Amniotic epithelial cell (primary cell): ENCODE results near the gene CCSER2.

ENCODE experiments used
- DNase-seq: peaks from one replicate; pipeline ENCODE4 v3.0.0-alpha.2; 2010; ENCODE audit warnings: low read depth

The CCSER2 gene

DNA sequence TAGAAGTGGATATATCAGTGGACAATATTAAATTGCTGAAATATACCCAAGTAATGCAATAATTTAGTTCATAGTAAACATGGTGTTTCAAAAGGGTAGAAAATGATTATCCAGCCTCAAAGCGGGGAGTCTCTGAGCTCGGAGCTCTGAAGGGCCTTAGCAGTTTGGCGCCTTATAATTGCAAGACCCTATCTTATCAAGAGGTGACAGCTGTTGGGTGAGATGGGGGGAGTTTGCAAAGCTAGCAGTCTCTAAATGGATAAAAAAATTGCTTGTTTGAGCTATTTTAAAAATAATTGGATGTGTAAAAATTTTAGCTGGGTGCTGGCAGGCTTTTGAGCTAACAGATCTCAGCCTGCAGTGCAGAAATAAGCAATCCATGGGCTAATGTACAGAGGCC lies 219.2 kb downstream of the CCSER2 start:
- no peak for DNase-seq

DNA sequence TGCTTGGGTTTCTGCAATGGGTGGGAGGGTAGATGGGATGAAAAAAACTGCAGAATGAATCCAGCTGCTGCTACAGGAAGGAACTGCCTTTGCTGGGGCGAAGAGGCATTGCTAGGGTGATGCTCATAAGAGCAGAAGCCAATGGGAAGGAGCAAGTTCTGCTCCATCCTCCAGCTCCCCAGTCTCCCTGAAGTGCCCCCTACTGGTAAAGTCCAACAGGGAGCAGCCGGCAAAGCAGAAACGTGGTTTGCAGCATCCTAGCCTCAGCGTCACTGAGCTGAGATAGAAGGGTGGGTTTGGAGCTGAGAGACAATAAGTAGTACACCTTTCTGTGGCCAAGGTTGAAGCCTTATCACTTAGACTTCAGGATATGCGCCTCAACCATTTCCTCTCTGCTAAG lies 220.5 kb downstream of the CCSER2 start:
- no peak for DNase-seq

DNA sequence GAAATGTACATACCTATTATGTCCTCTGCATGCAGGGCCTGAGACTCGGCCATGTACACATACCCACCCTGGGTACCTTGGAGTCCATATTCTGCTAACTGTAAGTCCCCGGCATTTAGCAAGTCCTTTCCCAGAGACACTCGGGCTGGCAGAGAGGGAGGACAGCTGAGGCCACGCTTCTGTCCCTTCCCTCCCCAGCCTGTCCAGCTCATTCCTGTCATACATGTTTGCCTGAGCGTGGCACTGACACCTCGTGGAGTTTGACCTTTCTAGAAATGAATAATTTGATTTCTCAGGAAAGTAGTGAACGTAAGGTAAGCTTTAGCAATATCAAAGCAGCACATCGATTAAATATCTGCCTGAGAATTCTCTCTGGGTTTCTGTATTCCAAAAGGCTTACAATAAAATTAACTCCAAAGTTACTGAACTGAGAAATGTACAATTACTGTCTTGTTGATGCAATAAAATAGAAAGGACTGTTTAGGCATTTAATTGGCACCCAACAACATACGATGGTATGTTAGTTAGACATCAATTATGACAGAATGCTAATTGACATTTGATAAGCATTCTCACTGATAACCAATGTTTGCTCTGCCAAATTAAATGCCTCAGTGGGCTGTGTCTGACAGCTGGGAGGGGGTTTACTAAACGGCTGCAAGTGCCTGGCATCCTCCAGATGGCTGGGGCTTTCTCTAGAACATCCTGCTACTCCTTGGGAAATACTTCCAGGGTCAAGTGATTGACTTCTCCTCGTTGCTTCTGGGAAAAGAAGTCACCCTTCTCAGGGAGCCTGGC lies 221.2 kb downstream of the CCSER2 start:
- no peak for DNase-seq

DNA sequence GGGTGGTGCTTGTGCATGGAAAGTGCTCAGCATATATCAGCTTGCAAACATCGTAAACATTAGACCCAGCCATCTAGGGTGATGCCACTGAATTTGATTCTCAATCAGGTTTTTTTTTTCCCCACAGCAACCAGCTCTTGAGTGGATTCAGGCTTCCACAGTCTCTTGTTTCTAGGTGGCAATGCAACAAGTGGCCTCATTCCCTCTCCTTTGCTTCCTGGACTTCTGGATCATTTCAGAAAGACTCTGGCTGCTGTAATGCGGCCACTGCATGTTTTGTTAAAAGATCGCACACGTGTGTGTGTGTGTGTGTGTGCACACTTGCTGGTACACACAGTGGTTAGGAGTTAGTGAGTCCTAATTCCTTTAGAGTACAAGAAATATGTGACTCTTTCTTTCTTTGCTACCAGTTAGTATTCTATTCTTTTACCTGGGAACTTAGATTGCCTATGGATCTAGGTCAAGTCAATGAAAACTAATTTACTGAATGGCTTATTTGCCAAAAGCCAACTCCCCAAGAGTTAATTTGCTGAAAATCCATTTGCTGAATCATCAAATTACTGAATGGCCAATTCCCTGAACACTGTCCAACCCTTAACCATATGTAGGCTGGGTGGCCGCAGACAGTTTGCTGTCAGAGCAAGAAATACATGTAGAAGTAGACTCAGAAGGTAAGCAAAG lies 222.5 kb downstream of the CCSER2 start:
- no peak for DNase-seq

DNA sequence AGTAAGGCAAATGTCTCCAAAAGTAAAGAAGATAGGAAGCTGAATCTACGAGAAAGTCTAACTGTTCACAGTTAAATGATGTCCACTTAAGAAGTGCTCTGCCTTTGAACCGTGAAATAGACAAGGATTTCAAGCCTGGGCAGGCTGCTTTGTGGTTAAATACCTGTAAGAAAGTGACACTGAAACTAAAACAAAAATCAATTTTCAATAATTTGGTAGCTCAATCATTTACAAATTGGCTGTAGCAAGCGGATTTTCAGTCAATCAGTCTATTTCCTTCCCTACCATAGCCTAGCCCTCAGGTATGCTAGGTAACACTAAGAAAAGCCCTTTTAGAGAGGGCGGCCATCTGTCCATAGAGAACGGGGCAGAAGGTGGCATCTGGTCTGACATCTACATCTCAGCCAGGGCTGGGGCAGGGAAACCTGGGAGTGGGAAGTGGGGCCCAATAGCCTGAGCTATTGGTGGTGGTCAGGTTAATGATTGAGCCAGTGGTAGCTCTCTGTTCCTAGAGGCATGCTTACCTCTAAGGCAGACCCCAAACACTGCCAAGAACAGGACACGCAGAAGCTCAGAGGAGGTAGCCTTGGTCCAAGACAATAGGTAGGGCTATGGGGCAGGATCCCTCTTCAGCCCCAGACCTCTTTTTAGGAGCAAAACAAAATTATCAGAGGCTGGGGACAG lies 223.2 kb downstream of the CCSER2 start:
- DNase-seq, result no peak

DNA sequence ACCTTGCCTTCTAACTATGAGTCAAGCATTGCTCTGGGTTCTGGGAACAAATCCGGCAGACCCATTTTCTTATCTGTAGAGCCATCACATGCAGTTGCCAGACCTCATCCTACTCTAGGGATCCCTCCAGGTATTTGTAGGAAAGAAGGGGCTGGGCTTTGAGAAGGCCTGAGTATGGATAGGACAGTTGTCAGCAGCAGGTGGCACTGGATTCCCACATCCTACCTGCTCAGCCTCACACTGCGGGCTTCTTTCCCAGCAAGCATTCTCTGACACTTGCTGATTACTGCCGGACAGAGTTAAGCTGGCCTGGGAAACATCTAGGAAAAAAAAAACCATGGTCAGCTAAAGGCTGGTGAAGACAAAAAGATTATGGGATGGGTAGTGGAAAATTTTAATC lies 224.1 kb downstream of the CCSER2 start:
- no peak for DNase-seq

DNA sequence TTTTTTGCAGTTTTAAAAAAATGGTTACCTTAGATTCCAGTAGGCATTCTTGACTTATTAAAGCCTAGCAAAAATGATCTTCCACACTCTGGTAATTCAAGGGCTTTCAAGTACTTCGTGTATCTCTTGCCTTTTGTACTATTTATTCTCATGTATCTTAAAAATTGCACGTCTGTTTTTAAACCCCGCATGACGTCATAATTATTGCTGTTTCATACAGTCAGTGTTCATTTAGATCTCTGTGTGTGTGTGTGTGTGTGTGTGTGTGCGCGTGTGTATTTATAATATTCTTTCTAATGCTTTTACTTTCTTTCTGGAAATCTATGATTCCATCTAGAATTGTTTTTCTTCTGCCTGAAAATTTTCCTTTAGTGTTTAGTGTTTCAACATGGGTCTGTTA lies 234.2 kb downstream of the CCSER2 start:
- no peak for DNase-seq

DNA sequence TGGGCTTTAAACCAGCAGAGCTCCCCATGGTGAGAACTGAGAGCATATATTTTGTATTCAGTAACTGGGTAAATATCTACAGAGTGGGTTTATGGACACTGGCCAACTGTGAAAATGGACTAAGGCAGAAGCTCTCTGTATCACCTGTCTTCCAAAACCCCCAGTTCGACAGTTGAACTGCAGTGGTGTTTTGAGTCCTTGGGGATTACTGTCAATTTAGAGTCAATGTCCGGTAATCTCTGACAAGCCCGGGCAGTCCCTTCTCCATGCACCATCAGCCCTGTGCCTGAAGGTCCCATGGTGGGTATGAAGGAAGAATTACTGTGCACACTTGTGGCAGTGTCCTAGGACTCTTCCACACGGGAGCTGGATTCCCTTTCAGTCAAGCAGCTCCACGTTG lies 235.0 kb downstream of the CCSER2 start:
- DNase-seq, result no peak

DNA sequence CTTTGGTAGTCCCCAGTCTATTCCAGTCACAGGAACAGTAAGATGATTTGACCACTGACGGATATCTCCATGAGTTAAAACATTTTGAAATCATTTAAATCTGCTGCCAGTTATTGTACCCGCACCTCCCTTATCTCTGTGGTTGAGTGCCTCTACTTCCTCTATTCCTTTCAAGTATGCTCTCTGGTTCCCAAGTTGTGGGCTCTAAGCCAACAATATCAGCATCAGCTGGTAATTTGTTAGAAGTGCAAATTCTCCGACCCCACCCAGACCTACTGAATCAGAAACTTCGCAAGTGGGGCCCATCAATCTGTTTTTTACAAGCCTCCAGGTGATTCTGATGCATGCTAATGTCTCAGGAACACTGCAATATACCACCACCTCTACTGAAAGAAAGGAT lies 235.5 kb downstream of the CCSER2 start:
- no peak for DNase-seq

DNA sequence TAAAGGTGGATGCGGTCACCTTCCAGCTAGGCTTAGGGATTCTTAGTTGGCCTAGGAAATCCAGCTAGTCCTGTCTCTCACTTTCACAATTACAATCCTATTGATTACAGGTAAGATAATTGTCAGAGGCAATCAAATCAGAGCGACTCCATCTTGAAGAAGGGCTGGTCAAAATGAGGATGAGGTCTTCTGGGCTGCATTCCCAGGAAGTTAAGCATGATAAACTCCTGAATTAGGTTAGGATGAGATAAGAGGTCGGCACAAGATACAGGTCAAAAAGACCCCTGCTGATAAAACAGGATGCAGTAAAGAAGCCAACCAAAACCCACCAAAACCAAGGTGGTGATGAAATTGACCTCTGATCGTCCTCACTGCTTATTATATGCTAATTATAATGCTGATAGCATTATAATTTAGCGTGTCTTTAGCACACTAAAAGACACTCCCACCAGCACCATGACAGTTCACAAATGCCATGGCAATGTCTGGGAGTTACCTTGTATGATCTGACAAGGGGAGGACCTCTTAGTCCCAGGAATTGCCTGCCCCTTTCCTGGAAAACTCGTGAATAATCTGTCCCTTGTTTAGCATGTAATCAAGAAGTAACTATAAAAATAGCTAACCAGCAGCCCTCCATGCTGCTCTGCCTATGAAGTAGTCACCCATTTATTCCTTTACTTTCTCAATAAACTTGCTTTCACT lies 237.6 kb downstream of the CCSER2 start:
- DNase-seq, result no peak

DNA sequence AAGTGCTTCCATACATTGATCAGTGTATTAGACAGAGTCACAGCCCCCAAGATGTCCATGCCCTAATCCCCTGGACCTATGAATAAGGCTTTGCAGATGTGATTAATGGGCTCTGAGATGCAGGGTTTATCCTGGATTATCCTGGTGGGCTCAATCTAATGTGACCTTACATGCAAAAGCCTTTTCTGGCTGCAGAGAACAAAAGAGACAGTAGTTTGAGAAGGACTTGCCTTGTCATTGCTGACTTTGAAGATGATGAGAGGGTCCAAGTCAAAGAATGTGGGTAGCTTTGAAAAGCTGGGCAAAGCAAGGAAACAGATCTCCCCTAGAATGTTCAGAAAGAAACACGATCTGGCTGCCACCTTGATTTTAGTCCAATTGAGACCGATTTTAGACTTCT lies 238.7 kb downstream of the CCSER2 start:
- DNase-seq, result no peak
